ENCODE results near the gene GPC5.
"Not testable (repeated sequence)": the region's sequence is repeated elsewhere in the genome, so short reads cannot be mapped to it uniquely, and the experiment has no call there.

GPC5 gene

DNA sequence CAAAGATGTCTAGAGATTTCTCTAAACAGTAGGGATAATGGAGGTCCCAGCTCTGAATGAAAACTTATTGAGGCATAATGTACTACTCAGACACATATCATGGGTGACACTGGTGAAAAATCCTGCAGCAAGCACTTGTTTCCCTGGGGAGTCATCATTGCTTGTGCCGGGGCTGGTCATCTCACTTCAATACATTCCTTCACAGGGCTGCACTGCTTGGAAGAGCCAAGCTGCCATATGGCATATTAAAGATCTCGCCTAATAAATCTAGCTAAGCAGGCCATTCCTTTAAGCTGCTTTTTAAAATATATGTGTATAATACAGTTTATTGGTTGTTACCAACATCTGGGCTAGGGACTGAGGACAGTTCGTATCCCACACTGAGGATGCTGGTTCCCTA lies 1496.0 kb downstream of the GPC5 start (continued):
- TF ChIP-seq INSM2 (tag by site-specific recombination; IDR thresholded peaks at IDR 0.05): no peak
- TF ChIP-seq ZNF785 (tag by site-specific recombination; IDR thresholded peaks at IDR 0.05): no peak
- TF ChIP-seq MEIS1 (CRISPR knock-in tag; IDR thresholded peaks at IDR 0.05; ENCODE audit: borderline replicate concordance): no peak
- TF ChIP-seq ZNF280D (tag by site-specific recombination; IDR thresholded peaks at IDR 0.05): no peak
- TF ChIP-seq ZNF501 (tag by site-specific recombination; IDR thresholded peaks at IDR 0.05): no peak
- no peak for TF ChIP-seq ZNF843 (tag by site-specific recombination; IDR thresholded peaks at IDR 0.05)
- TF ChIP-seq, protein P1, sequence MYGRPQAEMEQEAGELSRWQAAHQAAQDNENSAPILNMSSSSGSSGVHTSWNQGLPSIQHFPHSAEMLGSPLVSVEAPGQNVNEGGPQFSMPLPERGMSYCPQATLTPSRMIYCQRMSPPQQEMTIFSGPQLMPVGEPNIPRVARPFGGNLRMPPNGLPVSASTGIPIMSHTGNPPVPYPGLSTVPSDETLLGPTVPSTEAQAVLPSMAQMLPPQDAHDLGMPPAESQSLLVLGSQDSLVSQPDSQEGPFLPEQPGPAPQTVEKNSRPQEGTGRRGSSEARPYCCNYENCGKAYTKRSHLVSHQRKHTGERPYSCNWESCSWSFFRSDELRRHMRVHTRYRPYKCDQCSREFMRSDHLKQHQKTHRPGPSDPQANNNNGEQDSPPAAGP (tag by site-specific recombination; IDR thresholded peaks at IDR 0.05): no peak
- no peak for TF ChIP-seq ZIC2 (tag by site-specific recombination; IDR thresholded peaks at IDR 0.05)
- TF ChIP-seq ZNF19 (tag by site-specific recombination; IDR thresholded peaks at IDR 0.05; ENCODE audit: low read depth): no peak

DNA sequence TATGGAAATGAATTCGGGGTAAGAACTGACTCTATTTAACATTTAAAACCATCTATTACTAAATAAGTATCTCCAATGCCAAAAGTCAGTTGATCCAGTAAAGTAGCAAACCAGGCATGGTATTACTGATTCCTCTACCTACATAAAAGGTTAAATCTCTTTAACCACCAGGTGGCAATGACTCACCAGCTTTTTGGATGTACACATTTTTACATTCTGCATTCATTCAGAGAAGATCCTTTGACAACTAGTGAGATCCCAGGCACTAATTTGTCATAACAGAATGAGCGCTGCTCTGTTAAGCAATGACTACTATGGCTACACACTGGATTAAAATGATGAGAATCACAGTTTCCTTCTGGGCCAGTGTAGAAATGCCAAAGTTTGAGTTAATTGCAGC lies 1498.4 kb downstream of the GPC5 start:
- POLR2A ChIA-PET: no interaction called here
- CTCF ChIA-PET: interaction anchor here (0.6 to 1.4 kb wide), 4 partner anchors 220 to 1465 kb away, joined by 3 to 6 read pairs (median 3); no protein-coding TSS in a partner anchor
- TF ChIP-seq ZNF341 (tag by site-specific recombination; IDR thresholded peaks at IDR 0.05; ENCODE audit: low read depth) (no peak), ZNF121 (tag by site-specific recombination; IDR thresholded peaks at IDR 0.05) (no peak), ZNF654 (tag by site-specific recombination; IDR thresholded peaks at IDR 0.05; ENCODE audit: low read depth) (peak; percentile 23), ZNF10 (tag by site-specific recombination; IDR thresholded peaks at IDR 0.05) (no peak), GLI2 (tag by site-specific recombination; IDR thresholded peaks at IDR 0.05; ENCODE audit: borderline replicate concordance, low read depth) (no peak), MYNN (tag by site-specific recombination; IDR thresholded peaks at IDR 0.05; ENCODE audit: borderline replicate concordance) (no peak), ZBTB7A (tag by site-specific recombination; IDR thresholded peaks at IDR 0.05; ENCODE audit: low read depth) (no peak)
- Histone ChIP-seq H3K9me3 (ENCODE audit: control insufficient read depth, insufficient read depth, low read depth, low read length) (no peaks in the 10 kb centered on the region), H3K36me3 (ENCODE audit: control insufficient read depth in 2 of 2, insufficient read depth in 1 of 2, low read length in 2 of 2) (no peaks in the 10 kb centered on the region), H3K4me3 (ENCODE audit: low read depth, low read length) (no peak overlapping the region), H3K4me1 (ENCODE audit: control insufficient read depth, insufficient read depth, low read length) (no peaks in the 10 kb centered on the region), H3K27ac (ENCODE audit: extremely low read depth, low read depth, low read length) (no peak overlapping the region)

DNA sequence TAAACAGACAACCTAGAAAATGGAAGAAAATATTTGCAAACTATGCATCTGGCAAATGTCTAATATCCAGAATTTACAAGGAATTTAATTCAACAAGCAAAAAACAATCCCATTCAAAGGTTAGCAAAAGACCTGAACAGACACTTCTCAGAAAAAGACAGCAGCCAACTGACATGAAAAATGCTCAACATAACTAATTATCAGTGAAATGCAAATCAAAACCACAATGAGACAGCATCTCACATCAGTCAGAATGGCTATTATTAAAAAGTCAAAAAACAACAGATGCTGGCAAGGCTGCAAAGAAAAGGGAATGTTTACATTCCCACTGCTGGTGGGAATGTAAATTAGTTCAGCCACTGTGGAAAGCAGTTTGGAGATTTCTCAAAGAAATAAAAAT lies 1500.5 kb downstream of the GPC5 start:
- CTCF ChIA-PET: interaction anchor here (0.7 kb wide), 1 partner anchor 1463 kb away, joined by 6 read pairs; no protein-coding TSS in a partner anchor
- H3K27ac ChIP-seq (ENCODE audit: extremely low read depth, low read depth, low read length); H3K36me3 ChIP-seq (ENCODE audit: control insufficient read depth in 2 of 2, insufficient read depth in 1 of 2, low read length in 2 of 2); H3K4me1 ChIP-seq (ENCODE audit: control insufficient read depth, insufficient read depth, low read length); H3K4me3 ChIP-seq (ENCODE audit: low read depth, low read length); H3K9me3 ChIP-seq (ENCODE audit: control insufficient read depth, insufficient read depth, low read depth, low read length); POLR2A ChIA-PET: not testable (repeated sequence)

All from HEK293 (cell line).